GM12873 (cell line): ENCODE measurements around the gene SMIM38.

ENCODE experiments used
- TF ChIP-seq, protein P1 (sequence below): IDR thresholded peaks from 2 replicates; pipeline ENCODE4 v1.5.1; 2012; ENCODE audit warnings: low read depth, mild to moderate bottlenecking, moderate library complexity, low read length, control low read depth; ENCODE audit not compliant: insufficient read depth; ENCODE audit errors: missing control alignments

SMIM38 gene

DNA sequence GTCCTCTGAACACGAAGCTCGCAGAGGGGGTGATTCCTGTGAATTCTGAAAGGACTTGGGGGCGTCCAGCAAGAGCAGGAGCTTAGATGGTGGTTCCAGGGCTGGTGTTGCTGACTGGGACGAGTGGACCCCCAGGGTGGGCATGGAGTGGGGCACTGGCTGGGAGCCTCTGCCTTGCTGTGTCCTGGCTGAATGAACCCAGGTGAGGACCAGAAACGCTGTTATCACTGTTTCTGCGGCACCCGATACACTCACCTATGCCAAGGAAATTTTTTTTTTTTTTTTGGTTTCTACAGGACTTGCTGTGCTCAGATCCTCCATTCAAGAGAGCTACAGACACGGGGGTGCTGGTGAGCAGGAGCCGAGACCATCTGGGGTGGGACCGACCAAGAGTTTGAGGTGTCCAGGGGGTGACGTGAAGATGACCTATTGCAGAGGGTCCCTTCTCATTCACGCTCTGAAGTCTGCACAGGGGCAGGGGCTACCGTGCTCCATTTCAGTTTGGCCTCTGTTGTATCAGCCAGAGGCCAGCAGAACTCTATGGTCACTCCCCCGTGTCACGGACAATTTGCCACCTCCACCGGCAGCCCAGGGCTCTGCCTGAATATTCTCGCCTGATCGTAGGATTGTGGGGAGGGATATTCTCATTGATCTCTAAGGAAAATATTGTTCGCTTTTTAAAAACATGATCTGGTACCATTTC lies 3.6 kb downstream of the SMIM38 start:
- TF ChIP-seq, protein P1, sequence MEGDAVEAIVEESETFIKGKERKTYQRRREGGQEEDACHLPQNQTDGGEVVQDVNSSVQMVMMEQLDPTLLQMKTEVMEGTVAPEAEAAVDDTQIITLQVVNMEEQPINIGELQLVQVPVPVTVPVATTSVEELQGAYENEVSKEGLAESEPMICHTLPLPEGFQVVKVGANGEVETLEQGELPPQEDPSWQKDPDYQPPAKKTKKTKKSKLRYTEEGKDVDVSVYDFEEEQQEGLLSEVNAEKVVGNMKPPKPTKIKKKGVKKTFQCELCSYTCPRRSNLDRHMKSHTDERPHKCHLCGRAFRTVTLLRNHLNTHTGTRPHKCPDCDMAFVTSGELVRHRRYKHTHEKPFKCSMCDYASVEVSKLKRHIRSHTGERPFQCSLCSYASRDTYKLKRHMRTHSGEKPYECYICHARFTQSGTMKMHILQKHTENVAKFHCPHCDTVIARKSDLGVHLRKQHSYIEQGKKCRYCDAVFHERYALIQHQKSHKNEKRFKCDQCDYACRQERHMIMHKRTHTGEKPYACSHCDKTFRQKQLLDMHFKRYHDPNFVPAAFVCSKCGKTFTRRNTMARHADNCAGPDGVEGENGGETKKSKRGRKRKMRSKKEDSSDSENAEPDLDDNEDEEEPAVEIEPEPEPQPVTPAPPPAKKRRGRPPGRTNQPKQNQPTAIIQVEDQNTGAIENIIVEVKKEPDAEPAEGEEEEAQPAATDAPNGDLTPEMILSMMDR, result no peak

DNA sequence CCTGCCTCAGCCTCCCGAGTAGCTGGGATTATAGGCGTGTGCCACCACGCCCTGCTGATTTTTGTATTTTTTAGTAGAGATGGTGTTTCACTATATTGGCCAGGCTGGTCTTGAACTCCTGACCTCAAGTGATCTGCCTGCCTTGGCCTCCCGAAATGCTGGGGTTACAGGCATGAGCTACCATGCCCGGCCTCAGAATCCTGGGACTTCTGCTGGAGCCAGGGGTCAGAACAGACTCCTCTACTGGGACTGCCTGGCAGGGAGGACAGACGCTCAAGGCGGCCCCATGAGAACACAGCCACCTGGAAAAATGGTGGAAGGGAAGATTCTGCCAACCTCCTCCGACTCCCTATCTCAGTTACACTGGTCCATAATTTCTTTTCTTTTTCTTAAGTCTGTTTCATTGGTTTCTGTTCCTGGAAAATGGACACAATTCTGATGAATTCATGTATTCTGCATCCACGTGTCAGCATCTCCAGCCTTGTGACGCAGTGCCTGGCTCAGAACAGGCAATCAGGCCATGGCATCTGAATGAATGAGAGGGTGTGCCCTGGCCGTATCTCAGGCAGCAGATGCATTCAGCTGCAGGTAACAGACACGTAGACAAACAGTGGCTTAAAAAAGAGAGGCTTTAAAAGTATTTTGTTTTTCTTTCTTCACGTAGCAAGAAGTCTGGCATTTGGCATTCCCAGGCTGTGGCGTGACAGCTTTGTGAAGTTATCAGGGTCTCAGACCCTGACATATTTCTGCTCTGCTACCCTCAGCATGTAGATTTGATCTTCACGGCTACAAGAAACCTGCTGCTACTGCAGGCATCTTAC lies 4.8 kb downstream of the SMIM38 start:
- TF ChIP-seq, protein P1, result no peak

DNA sequence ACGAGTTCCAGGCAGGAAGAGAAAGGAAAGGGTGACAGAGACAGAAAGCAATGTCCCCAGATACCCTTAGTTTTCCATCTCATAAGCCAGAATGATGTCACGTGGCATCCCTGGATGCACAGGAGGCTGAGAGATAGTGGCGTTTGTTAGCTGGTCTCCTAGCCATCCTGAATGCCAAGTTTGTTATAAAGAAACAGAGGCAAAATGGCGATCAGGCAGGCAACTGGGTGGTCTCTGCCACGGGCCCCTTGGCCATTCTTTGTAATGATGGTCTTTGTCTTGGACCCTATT lies 5.3 kb downstream of the SMIM38 start:
- TF ChIP-seq, protein P1, result no peak

DNA sequence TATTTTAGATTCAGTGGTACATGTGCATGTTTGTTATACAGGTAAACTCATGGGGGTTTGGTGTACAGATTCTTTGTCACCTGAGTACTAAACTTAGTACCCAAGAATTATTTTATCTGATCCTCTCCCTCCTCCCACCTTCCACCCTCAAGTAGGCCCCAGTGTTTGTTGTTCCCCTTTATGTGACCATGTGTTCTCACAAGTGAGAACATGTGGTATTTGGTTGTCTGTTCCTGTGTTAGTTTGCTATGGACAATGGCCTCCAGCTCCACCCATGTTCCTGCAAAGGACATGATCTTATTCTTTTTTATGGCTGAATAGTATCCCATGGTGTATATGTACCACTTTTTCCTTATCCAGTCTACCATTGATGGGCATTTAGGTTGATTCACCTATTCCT lies 6.8 kb downstream of the SMIM38 start:
- TF ChIP-seq, protein P1, result no peak

DNA sequence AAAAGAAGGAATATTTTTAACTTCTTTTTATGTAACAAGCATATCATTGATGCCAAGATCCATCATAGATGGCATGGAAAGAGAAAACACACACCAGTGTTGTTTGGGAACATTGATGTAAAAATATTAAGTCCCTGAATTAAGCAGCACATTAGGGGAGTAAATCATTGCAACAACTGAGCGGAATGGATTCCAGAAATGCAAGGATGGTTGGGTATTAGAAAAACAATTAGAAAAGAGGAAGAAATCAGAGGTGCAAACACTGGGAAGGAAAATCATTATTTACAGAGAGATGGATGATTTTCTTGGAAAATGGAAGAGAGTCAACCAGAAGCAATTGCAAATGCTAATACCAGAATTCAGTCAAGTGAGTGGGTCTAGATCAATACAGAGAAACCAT lies 8.1 kb downstream of the SMIM38 start:
- TF ChIP-seq, protein P1, result no peak

DNA sequence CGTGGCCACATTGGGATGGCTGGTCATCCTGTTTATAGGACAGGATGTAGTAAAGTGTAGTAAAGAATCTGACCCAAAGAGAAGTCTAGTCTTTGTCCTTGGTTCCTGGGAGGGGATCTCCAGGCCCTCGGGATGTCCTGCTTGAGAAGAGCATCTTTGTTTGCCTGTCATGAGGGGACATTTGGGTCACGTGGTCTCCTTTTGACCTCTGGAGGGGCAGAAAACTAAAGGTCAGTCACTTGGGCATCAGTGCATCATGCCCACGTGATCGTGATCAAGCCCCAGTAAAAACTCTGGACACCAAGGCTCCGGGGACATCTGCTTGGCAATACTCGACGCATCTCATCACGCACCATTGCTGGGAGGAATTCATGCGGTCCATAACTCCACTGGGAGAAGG lies 9.1 kb downstream of the SMIM38 start:
- TF ChIP-seq, protein P1, result no peak

DNA sequence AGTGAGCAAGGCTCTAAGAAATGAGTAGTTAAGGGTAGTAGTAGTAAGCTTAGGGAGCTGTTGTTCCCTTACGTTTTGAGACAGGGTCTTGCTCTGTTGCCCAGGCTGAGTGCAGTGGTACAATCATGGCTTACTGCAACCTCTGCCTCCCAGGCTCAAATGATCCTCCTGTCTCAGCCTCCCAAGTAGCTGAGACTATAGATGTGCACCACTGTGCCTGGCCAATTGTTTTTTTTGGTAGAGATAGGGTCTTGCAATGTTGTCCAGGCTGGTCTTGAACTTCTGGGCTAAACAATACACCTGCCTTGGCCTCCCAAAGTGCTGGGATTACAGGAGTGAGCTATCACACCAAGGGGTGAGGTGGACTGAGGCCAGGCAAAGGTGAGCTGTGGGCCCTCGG lies 10.0 kb downstream of the SMIM38 start:
- TF ChIP-seq, protein P1, result no peak
